Ishikawa (cell line): ENCODE measurements around the gene CCNB3.

Experiments used
- CEBPB ChIP-seq: IDR thresholded peaks from 2 replicates; pipeline ENCODE4 v1.6.1; 2012
- CREB1 ChIP-seq: IDR thresholded peaks from 2 replicates; pipeline ENCODE4 v1.6.1; 2012; ENCODE audit warnings: low read depth
- EGR1 ChIP-seq: IDR thresholded peaks from 2 replicates; pipeline ENCODE4 v1.6.1; 2012
- EP300 ChIP-seq: IDR thresholded peaks from 2 replicates; pipeline ENCODE4 v1.6.1; 2012; ENCODE audit warnings: borderline replicate concordance
- FOXM1 ChIP-seq: IDR thresholded peaks from 2 replicates; pipeline ENCODE4 v1.6.1; 2012; ENCODE audit warnings: low read depth, borderline replicate concordance
- MAX ChIP-seq: IDR thresholded peaks from 2 replicates; pipeline ENCODE4 v1.6.1; 2012
- NFIC ChIP-seq: IDR thresholded peaks from 2 replicates; pipeline ENCODE4 v1.6.1; 2012
- RAD21 ChIP-seq: IDR thresholded peaks from 2 replicates; pipeline ENCODE4 v1.6.1; 2012; ENCODE audit warnings: low read depth
- REST ChIP-seq: IDR thresholded peaks from 2 replicates; pipeline ENCODE4 v1.6.1; 2012; ENCODE audit warnings: low read depth, mild to moderate bottlenecking
- TAF1 ChIP-seq: IDR thresholded peaks from 2 replicates; pipeline ENCODE4 v1.6.1; 2012; ENCODE audit warnings: low read depth, mild to moderate bottlenecking
- TCF12 ChIP-seq: IDR thresholded peaks from 2 replicates; pipeline ENCODE4 v1.6.1; 2012; ENCODE audit warnings: low read depth
- TEAD4 ChIP-seq: IDR thresholded peaks from 2 replicates; pipeline ENCODE4 v1.6.1; 2012
- USF1 ChIP-seq: IDR thresholded peaks from 2 replicates; pipeline ENCODE4 v1.6.1; 2012
- YY1 ChIP-seq: IDR thresholded peaks from 2 replicates; pipeline ENCODE4 v1.6.1; 2012; ENCODE audit warnings: low read depth
- ZBTB7A ChIP-seq: IDR thresholded peaks from 2 replicates; pipeline ENCODE4 v1.6.1; 2012; ENCODE audit warnings: low read depth

Gene CCNB3

GRCh38 chrX:50206753-50207152 is 2.2 kb downstream of the CCNB3 start:
- TF ChIP-seq ZBTB7A (no peak), CREB1 (no peak), EGR1 (no peak), FOXM1 (no peak), TCF12 (no peak), MAX (no peak), TAF1 (no peak)

- TF ChIP-seq YY1, result no peak
- TF ChIP-seq REST, result no peak
- TF ChIP-seq EP300, result no peak
- TF ChIP-seq CREB1, result no peak
- TF ChIP-seq TEAD4, result no peak
Observed at GRCh38 chrX:50211510-50211909, 6.9 kb downstream of the CCNB3 start.

- no peak for TF ChIP-seq EGR1
- TF ChIP-seq MAX, result no peak
- no peak for TF ChIP-seq CREB1
- no peak for TF ChIP-seq YY1
- no peak for TF ChIP-seq FOXM1
- no peak for TF ChIP-seq NFIC
- no peak for TF ChIP-seq TAF1
- TF ChIP-seq USF1, result no peak
- TF ChIP-seq TEAD4, result no peak
- TF ChIP-seq CEBPB, result no peak
- TF ChIP-seq REST, result no peak
- TF ChIP-seq ZBTB7A, result no peak
- no peak for TF ChIP-seq RAD21
- no peak for TF ChIP-seq TCF12
- no peak for TF ChIP-seq EP300
Observed at GRCh38 chrX:50281253-50281652, 76.7 kb downstream of the CCNB3 start.

- TF ChIP-seq YY1 (no peak), TCF12 (no peak), TEAD4 (no peak), EGR1 (no peak), FOXM1 (no peak), MAX (no peak), CEBPB (no peak), NFIC (no peak), RAD21 (no peak), USF1 (no peak), EP300 (no peak), CREB1 (no peak), REST (no peak), TAF1 (no peak), ZBTB7A (no peak)
Observed at GRCh38 chrX:50327235-50327634, 122.7 kb downstream of the CCNB3 start.

- no peak for TF ChIP-seq USF1
- TF ChIP-seq NFIC, result no peak
Observed at GRCh38 chrX:50333308-50333707, 128.7 kb downstream of the CCNB3 start.
